IMR-90 (cell line): ENCODE results near the gene RBMS3. TPM values are rescaled to one million over a fixed set of nuclear protein-coding genes. Genes with fewer than 3 reads are reported as not detected.

Experiments used
- ATAC-seq: fragments of 200-7000 bp; cut with Tn5 transposase; 2 replicates; pipeline ENCODE4 v1.9.1; 2020; ENCODE audit warnings: low read depth, mild to moderate bottlenecking, moderate library complexity
- BruUV-seq: library from RNA; stranded (reverse); fragments of 400-500 nt; replicated peaks from 2 replicates; lab custom pipeline; 2021; lab: Mats Ljungman, UMichigan
- CTCF ChIA-PET: fragments of 300-600 bp; formaldehyde crosslinking; extraction: SDS; loops from one replicate; lab custom pipeline; 2021; ENCODE audit warnings: antibody characterized with exemption; lab: Yijun Ruan, JAX
- POLR2A ChIA-PET: fragments of 300-600 bp; sonication (Branson Sonifier 250); formaldehyde crosslinking; loops from one replicate; lab custom pipeline; 2022; ENCODE audit warnings: antibody characterized with exemption; ENCODE audit not compliant: unreplicated experiment; lab: Charles Lee
- DNase-seq: peaks from one replicate; pipeline ENCODE4 v3.0.0; 2013
- H2AFZ ChIP-seq: replicated peaks from 2 replicates; pipeline ENCODE3; 2013; ENCODE audit warnings: low read length, mild to moderate bottlenecking; ENCODE audit not compliant: poor library complexity
- H2AK5ac ChIP-seq: 2 replicates; pipeline ENCODE4 v1.6.1; 2013; ENCODE audit warnings: low read depth, low read length, inconsistent platforms
- H2AK9ac ChIP-seq: replicated peaks from 2 replicates; pipeline ENCODE3; 2013; ENCODE audit warnings: mild to moderate bottlenecking, low read depth, low read length, moderate library complexity; ENCODE audit not compliant: poor library complexity
- H2BK120ac ChIP-seq: 2 replicates; pipeline ENCODE4 v1.6.1; 2013; ENCODE audit warnings: low read depth, low read length, inconsistent platforms
- H2BK15ac ChIP-seq: 3 replicates; pipeline ENCODE4 v1.6.1; 2013; ENCODE audit warnings: low read depth, low read length, inconsistent platforms
- H2BK20ac ChIP-seq: 2 replicates; pipeline ENCODE4 v1.6.1; 2013; ENCODE audit warnings: low read depth, mild to moderate bottlenecking, inconsistent platforms, low read length, moderate library complexity
- H2BK5ac ChIP-seq: 2 replicates; pipeline ENCODE4 v1.6.1; 2013; ENCODE audit warnings: mild to moderate bottlenecking, low read depth, low read length, inconsistent platforms; ENCODE audit not compliant: poor library complexity, severe bottlenecking
- H3K14ac ChIP-seq: replicated peaks from 2 replicates; pipeline ENCODE4 v1.6.1; 2013; ENCODE audit warnings: low read depth, low read length, inconsistent platforms
- H3K18ac ChIP-seq: 2 replicates; pipeline ENCODE4 v1.6.1; 2013; ENCODE audit warnings: low read depth, low read length, control low read depth
- H3K23ac ChIP-seq: 2 replicates; pipeline ENCODE4 v1.6.1; 2013; ENCODE audit warnings: low read depth, low read length, inconsistent platforms
- H3K27ac ChIP-seq: 2 replicates; pipeline ENCODE4 v1.5.1; 2013; ENCODE audit warnings: mild to moderate bottlenecking, control low read depth, low read length; ENCODE audit not compliant: insufficient read depth
- H3K27me3 ChIP-seq: 2 replicates; pipeline ENCODE4 v1.6.1; 2013; ENCODE audit warnings: low read length; ENCODE audit not compliant: control insufficient read depth, insufficient read depth
- H3K36me3 ChIP-seq: 2 replicates; pipeline ENCODE4 v1.6.1; 2013; ENCODE audit warnings: low read length, mixed read lengths; ENCODE audit not compliant: control insufficient read depth, insufficient read depth
- H3K4ac ChIP-seq: 2 replicates; pipeline ENCODE4 v1.6.1; 2013; ENCODE audit warnings: low read depth, low read length, inconsistent platforms
- H3K4me1 ChIP-seq: 2 replicates; pipeline ENCODE4 v1.6.1; 2013; ENCODE audit warnings: low read length, mixed read lengths; ENCODE audit not compliant: control insufficient read depth, insufficient read depth
- H3K4me2 ChIP-seq: 2 replicates; pipeline ENCODE4 v1.6.1; 2013; ENCODE audit warnings: low read depth, mild to moderate bottlenecking, control low read depth, low read length, moderate library complexity
- H3K4me3 ChIP-seq: 2 replicates; pipeline ENCODE4 v1.5.1; 2013; ENCODE audit warnings: low read depth, mild to moderate bottlenecking, control low read depth, low read length, moderate library complexity; ENCODE audit not compliant: insufficient read depth
- H3K56ac ChIP-seq: 2 replicates; pipeline ENCODE4 v1.6.1; 2013; ENCODE audit warnings: low read length, inconsistent platforms; ENCODE audit not compliant: insufficient read depth; ENCODE audit errors: extremely low read depth
- H3K79me1 ChIP-seq, 2 experiments: 2 replicates each; pipeline ENCODE4 v1.6.1; 2013; ENCODE audit warnings: low read length in 2 of 2, inconsistent platforms in 1 of 2, low read depth in 1 of 2
- H3K9ac ChIP-seq: 2 replicates; pipeline ENCODE4 v1.6.1; 2013; ENCODE audit warnings: low read depth, low read length, control low read depth
- H3K9me1 ChIP-seq: 2 replicates; pipeline ENCODE4 v1.6.1; 2013; ENCODE audit warnings: low read length, inconsistent platforms; ENCODE audit not compliant: insufficient read depth
- H3K9me3 ChIP-seq: 2 replicates; pipeline ENCODE4 v1.6.1; 2013; ENCODE audit warnings: low read length; ENCODE audit not compliant: control insufficient read depth, insufficient read depth
- H4K20me1 ChIP-seq: 2 replicates; pipeline ENCODE4 v1.6.1; 2013; ENCODE audit warnings: low read length, inconsistent platforms; ENCODE audit not compliant: insufficient read depth
- H4K5ac ChIP-seq: 2 replicates; pipeline ENCODE4 v1.6.1; 2013; ENCODE audit warnings: mild to moderate bottlenecking, low read depth, low read length, control low read depth
- H4K8ac ChIP-seq, 2 experiments: 2 replicates each; pipeline ENCODE4 v1.6.1; 2013; ENCODE audit warnings: low read depth in 2 of 2, low read length in 2 of 2, control low read depth in 1 of 2, inconsistent platforms in 1 of 2
- H4K91ac ChIP-seq: 2 replicates; pipeline ENCODE4 v1.6.1; 2013; ENCODE audit warnings: low read depth, low read length, inconsistent platforms; ENCODE audit not compliant: insufficient read depth
- BHLHE40 ChIP-seq: fragments of 150-350 bp; IDR thresholded peaks from 2 replicates; pipeline ENCODE4 v1.6.1; 2016; ENCODE audit warnings: mild to moderate bottlenecking, low read depth, low read length
- CEBPB ChIP-seq: IDR thresholded peaks from 2 replicates; pipeline ENCODE4 v1.6.1; 2012; ENCODE audit warnings: low read depth, low read length, improper control_type of control experiment
- CHD1 ChIP-seq: IDR thresholded peaks from 2 replicates; pipeline ENCODE4 v1.6.1; 2012; ENCODE audit warnings: low read depth, low read length, improper control_type of control experiment
- FOS ChIP-seq: fragments of 150-350 bp; IDR thresholded peaks from 2 replicates; pipeline ENCODE4 v1.6.1; 2016; ENCODE audit warnings: low read depth, low read length
- MAFK ChIP-seq: IDR thresholded peaks from 2 replicates; pipeline ENCODE4 v1.6.1; 2012; ENCODE audit warnings: low read depth, low read length, improper control_type of control experiment
- MAZ ChIP-seq: IDR thresholded peaks from 2 replicates; pipeline ENCODE4 v1.6.1; 2012; ENCODE audit warnings: low read depth, mild to moderate bottlenecking, low read length, improper control_type of control experiment, moderate library complexity, borderline replicate concordance
- MXI1 ChIP-seq: IDR thresholded peaks from 2 replicates; pipeline ENCODE4 v1.6.1; 2012; ENCODE audit warnings: low read depth, mild to moderate bottlenecking, low read length, moderate library complexity, borderline replicate concordance
- NFE2L2 ChIP-seq: fragments of 150-350 bp; IDR thresholded peaks from 2 replicates; pipeline ENCODE4 v1.6.1; 2016; ENCODE audit warnings: low read depth, mild to moderate bottlenecking, low read length
- POLR2A ChIP-seq: IDR thresholded peaks from 2 replicates; pipeline ENCODE4 v1.6.1; 2012; ENCODE audit warnings: mild to moderate bottlenecking, low read depth, low read length
- RAD21 ChIP-seq: IDR thresholded peaks from 2 replicates; pipeline ENCODE4 v1.6.1; 2012; ENCODE audit warnings: low read length, improper control_type of control experiment
- RCOR1 ChIP-seq: IDR thresholded peaks from 2 replicates; pipeline ENCODE4 v1.6.1; 2012; ENCODE audit warnings: mild to moderate bottlenecking, low read length, improper control_type of control experiment; ENCODE audit not compliant: insufficient replicate concordance
- RFX5 ChIP-seq: IDR thresholded peaks from 2 replicates; pipeline ENCODE4 v1.8.0; 2012; ENCODE audit warnings: low read depth, mild to moderate bottlenecking, low read length, moderate library complexity
- SMC3 ChIP-seq: fragments of 150-350 bp; IDR thresholded peaks from 2 replicates; pipeline ENCODE4 v1.6.1; 2016; ENCODE audit warnings: low read depth, mild to moderate bottlenecking, antibody characterized with exemption, low read length, moderate library complexity
- dilution Hi-C: fragments of 300-500 bp; cut with HindIII; formaldehyde crosslinking; loops from one replicate; pipeline ENCODE4 v1.14.3; 2018; ENCODE audit warnings: low sequenced_read_pairs; ENCODE audit not compliant: unreplicated experiment
- in situ Hi-C: fragments of 300-500 bp; cut with MboI; formaldehyde crosslinking; loops from 3 replicates; pipeline ENCODE4 v1.14.3; 2019; ENCODE audit warnings: low sequenced_read_pairs, inconsistent platforms, mixed read lengths
- intact Hi-C: fragments of 100-400 bp; cut with micrococcal nuclease; formaldehyde crosslinking; loops from 2 replicates; pipeline ENCODE4 v1.10.0; 2022
- polyA plus RNA-seq, 3 experiments: library from polyadenylated mRNA; depleted of rRNA; stranded (reverse); fragments of >200 nt; gene quantifications; 2 replicates each; pipeline ENCODE4 v1.2.3, GENCODE V29; 2012; ENCODE audit warnings: low replicate concordance in 1 of 3
- total RNA-seq: library from RNA; depleted of rRNA; stranded (reverse); fragments of >200 nt; gene quantifications from 2 replicates; pipeline ENCODE4 v1.2.3, GENCODE V29; 2012
- TF ChIP-seq, protein P1 (sequence below): fragments of 150-350 bp; IDR thresholded peaks from 2 replicates; pipeline ENCODE4 v1.6.1; 2017; ENCODE audit warnings: mild to moderate bottlenecking, antibody characterized with exemption, low read length, low read depth
- TF ChIP-seq, protein P2 (sequence below): conservative IDR thresholded peaks from 2 replicates; pipeline ENCODE4 v1.5.1; 2012; ENCODE audit warnings: mild to moderate bottlenecking, low read depth, low read length, improper control_type of control experiment
- TF ChIP-seq, protein P3 (sequence below): fragments of 150-350 bp; IDR thresholded peaks from 2 replicates; pipeline ENCODE4 v1.6.1; 2016; ENCODE audit warnings: low read depth, mild to moderate bottlenecking, low read length, moderate library complexity, borderline replicate concordance

The RBMS3 gene
- total and polyA plus RNA-seq, 2 of the 4 experiments (the other 2 are of a cell fraction) = 15.2 to 127 TPM

DNA sequence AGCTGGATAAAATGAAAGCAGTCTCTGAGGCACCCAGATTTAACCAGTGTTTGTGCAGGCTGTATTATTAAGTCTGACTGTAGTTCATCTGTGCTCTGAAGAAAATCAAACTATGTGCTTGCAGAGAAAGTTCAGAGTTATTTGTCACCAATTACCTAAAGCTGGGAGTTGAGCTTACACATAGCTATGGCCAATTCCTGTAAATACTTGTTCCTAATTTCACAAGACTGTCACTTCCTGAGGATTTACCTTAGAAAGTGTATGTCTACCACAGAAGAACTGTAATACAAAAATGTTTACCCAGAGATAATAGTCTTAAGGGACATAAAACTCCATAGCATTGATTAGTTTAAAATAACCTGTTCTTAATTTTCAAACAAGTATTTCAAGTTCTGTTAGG lies 697.2 kb downstream of the RBMS3 start:
- Histone ChIP-seq H3K14ac (no peak overlapping the region), H3K9ac (no peak overlapping the region), H3K27ac (no peak overlapping the region), H3K4me2 (no peak overlapping the region), H3K36me3 (no peaks in the 10 kb centered on the region), H4K91ac (no peak overlapping the region), H4K20me1 (no peaks in the 10 kb centered on the region), H2BK5ac (no peak overlapping the region), H3K18ac (no peak overlapping the region), H3K9me3 (no peaks in the 10 kb centered on the region), H3K4me3 (no peak overlapping the region), H4K8ac (no peak overlapping the region), H3K56ac (no peak overlapping the region), H2AK9ac (no peak overlapping the region), H3K4ac (no peak overlapping the region), H3K9me1 (no peaks in the 10 kb centered on the region), H2BK120ac (no peak overlapping the region), H2BK15ac (no peak overlapping the region), H2BK20ac (no peak overlapping the region), H3K4me1 (no peaks in the 10 kb centered on the region; the same call in 1 of the 2 replicates), H3K79me1 (no peaks in the 10 kb centered on the region; a peak in 1 of 4 replicates), H2AK5ac (no peak overlapping the region), H3K23ac (no peak overlapping the region), H3K27me3 (no peaks in the 10 kb centered on the region), H4K5ac (no peak overlapping the region), H2AFZ (no peak overlapping the region)
- no TSS peak for BruUV-seq
- DNase-seq (no peak), ATAC-seq (no peak)
- ChIA-PET POLR2A (no interaction called here), CTCF (interaction anchor here (0.6 to 1.0 kb wide), 3 partner anchors 11 to 63 kb away, joined by 3 to 4 read pairs (median 3); no protein-coding TSS in a partner anchor)
- in situ Hi-C loops (no loop called here), intact Hi-C loops (no loop called here), dilution Hi-C loops (no loop called here)
- TF ChIP-seq FOS (no peak), RAD21 (no peak), RCOR1 (no peak), MAZ (no peak), NFE2L2 (no peak), SMC3 (no peak), MAFK (no peak), POLR2A (no peak), RFX5 (no peak), MXI1 (no peak), BHLHE40 (no peak), CEBPB (no peak), CHD1 (no peak)
- TF ChIP-seq, protein P1, sequence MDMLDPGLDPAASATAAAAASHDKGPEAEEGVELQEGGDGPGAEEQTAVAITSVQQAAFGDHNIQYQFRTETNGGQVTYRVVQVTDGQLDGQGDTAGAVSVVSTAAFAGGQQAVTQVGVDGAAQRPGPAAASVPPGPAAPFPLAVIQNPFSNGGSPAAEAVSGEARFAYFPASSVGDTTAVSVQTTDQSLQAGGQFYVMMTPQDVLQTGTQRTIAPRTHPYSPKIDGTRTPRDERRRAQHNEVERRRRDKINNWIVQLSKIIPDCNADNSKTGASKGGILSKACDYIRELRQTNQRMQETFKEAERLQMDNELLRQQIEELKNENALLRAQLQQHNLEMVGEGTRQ = no peak
- TF ChIP-seq, protein P2, sequence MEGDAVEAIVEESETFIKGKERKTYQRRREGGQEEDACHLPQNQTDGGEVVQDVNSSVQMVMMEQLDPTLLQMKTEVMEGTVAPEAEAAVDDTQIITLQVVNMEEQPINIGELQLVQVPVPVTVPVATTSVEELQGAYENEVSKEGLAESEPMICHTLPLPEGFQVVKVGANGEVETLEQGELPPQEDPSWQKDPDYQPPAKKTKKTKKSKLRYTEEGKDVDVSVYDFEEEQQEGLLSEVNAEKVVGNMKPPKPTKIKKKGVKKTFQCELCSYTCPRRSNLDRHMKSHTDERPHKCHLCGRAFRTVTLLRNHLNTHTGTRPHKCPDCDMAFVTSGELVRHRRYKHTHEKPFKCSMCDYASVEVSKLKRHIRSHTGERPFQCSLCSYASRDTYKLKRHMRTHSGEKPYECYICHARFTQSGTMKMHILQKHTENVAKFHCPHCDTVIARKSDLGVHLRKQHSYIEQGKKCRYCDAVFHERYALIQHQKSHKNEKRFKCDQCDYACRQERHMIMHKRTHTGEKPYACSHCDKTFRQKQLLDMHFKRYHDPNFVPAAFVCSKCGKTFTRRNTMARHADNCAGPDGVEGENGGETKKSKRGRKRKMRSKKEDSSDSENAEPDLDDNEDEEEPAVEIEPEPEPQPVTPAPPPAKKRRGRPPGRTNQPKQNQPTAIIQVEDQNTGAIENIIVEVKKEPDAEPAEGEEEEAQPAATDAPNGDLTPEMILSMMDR = no peak
- TF ChIP-seq, protein P3, sequence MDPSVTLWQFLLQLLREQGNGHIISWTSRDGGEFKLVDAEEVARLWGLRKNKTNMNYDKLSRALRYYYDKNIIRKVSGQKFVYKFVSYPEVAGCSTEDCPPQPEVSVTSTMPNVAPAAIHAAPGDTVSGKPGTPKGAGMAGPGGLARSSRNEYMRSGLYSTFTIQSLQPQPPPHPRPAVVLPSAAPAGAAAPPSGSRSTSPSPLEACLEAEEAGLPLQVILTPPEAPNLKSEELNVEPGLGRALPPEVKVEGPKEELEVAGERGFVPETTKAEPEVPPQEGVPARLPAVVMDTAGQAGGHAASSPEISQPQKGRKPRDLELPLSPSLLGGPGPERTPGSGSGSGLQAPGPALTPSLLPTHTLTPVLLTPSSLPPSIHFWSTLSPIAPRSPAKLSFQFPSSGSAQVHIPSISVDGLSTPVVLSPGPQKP = no peak
